ENCODE results near the gene SDR39U1.
A peak's percentile ranks its signal among the peaks of the same experiment; 100 is the strongest.

Gene SDR39U1

GRCh38 chr14:24408764-24409163 lies 33.8 kb downstream of the SDR39U1 start:
- peak; percentile 63 for DNase-seq

GRCh38 chr14:24407608-24408325 lies 34.8 kb downstream of the SDR39U1 start:
- no peak for DNase-seq

GRCh38 chr14:24406416-24406815 lies 36.2 kb downstream of the SDR39U1 start:
- DNase-seq: no peak

- no peak for DNase-seq
These were observed 37.8 kb downstream of the SDR39U1 start for GRCh38 chr14:24404814-24405213.

GRCh38 chr14:24403294-24403998 lies 39.1 kb downstream of the SDR39U1 start:
- no peak for DNase-seq

- no peak for DNase-seq
These were observed 40.5 kb downstream of the SDR39U1 start for GRCh38 chr14:24401810-24402702.

- DNase-seq: no peak
These were observed 42.4 kb downstream of the SDR39U1 start for GRCh38 chr14:24399999-24400718.

- no peak for DNase-seq
These were observed 43.1 kb downstream of the SDR39U1 start for GRCh38 chr14:24399447-24399822.

- DNase-seq: peak; percentile 89
These were observed 43.7 kb downstream of the SDR39U1 start, which contains the start of gene NYNRIN for GRCh38 chr14:24398653-24399446. NYNRIN (plus strand) TSS chr14:24399003; CDS start chr14:24399247, 244 bp downstream.

- peak; percentile 80 for DNase-seq
These were observed 44.3 kb downstream of the SDR39U1 start for GRCh38 chr14:24398293-24398652.

- DNase-seq: no peak
These were observed 44.8 kb downstream of the SDR39U1 start for GRCh38 chr14:24397639-24398292.

GRCh38 chr14:24395609-24396582 lies 46.7 kb downstream of the SDR39U1 start:
- no peak for DNase-seq

GRCh38 chr14:24394275-24394674 lies 48.3 kb downstream of the SDR39U1 start:
- no peak for DNase-seq

GRCh38 chr14:24392325-24393091 lies 50.1 kb downstream of the SDR39U1 start:
- DNase-seq: no peak

GRCh38 chr14:24390701-24391468 lies 51.7 kb downstream of the SDR39U1 start:
- DNase-seq: no peak
